H9 (cell line): Measurements from ENCODE around the gene CYP24A1. TPM values are rescaled to one million over a fixed set of nuclear protein-coding genes. Genes with fewer than 3 reads are reported as not detected.

ENCODE experiments used
- DNase-seq: peaks from one replicate; pipeline ENCODE4 v3.0.0-alpha.2; 2017
- H2AFZ ChIP-seq: one replicate; pipeline ENCODE4 v1.6.1; 2013; ENCODE audit warnings: mild to moderate bottlenecking, low read length, control low read depth, moderate library complexity
- H2AK5ac ChIP-seq: 2 replicates; pipeline ENCODE4 v1.6.1; 2013; ENCODE audit warnings: low read length, control low read depth, mixed read lengths; ENCODE audit not compliant: insufficient read length
- H2BK120ac ChIP-seq: one replicate; pipeline ENCODE4 v1.6.1; 2013; ENCODE audit warnings: low read depth, mild to moderate bottlenecking, low read length, control low read depth, inconsistent platforms; ENCODE audit not compliant: poor library complexity, severe bottlenecking
- H2BK12ac ChIP-seq: 2 replicates; pipeline ENCODE4 v1.6.1; 2013; ENCODE audit warnings: low read length, control low read depth, mixed read lengths, low read depth; ENCODE audit not compliant: insufficient read length
- H2BK15ac ChIP-seq: 2 replicates; pipeline ENCODE4 v1.6.1; 2013; ENCODE audit warnings: low read depth, low read length, control low read depth
- H2BK20ac ChIP-seq: one replicate; pipeline ENCODE4 v1.6.1; 2013; ENCODE audit warnings: low read depth, mild to moderate bottlenecking, low read length, control low read depth, inconsistent platforms; ENCODE audit not compliant: poor library complexity, severe bottlenecking
- H2BK5ac ChIP-seq: 2 replicates; pipeline ENCODE4 v1.6.1; 2013; ENCODE audit warnings: low read length, control low read depth, mixed read lengths; ENCODE audit not compliant: insufficient read length
- H3K14ac ChIP-seq: 2 replicates; pipeline ENCODE4 v1.6.1; 2013; ENCODE audit warnings: low read length, control low read depth; ENCODE audit not compliant: insufficient read depth
- H3K18ac ChIP-seq: 2 replicates; pipeline ENCODE4 v1.6.1; 2013; ENCODE audit warnings: low read depth, mild to moderate bottlenecking, mixed read lengths, low read length, control low read depth; ENCODE audit not compliant: insufficient read length
- H3K23ac ChIP-seq: 2 replicates; pipeline ENCODE4 v1.6.1; 2013; ENCODE audit warnings: low read length, control low read depth, mixed read lengths, low read depth; ENCODE audit not compliant: insufficient read length
- H3K23me2 ChIP-seq: 2 replicates; pipeline ENCODE4 v1.6.1; 2013; ENCODE audit warnings: low read depth, mild to moderate bottlenecking, mixed read lengths, low read length, control low read depth; ENCODE audit not compliant: insufficient read length, poor library complexity, severe bottlenecking
- H3K27ac ChIP-seq: 2 replicates; pipeline ENCODE4 v1.5.1; 2013; ENCODE audit warnings: low read length, control low read depth, mixed read lengths, low read depth; ENCODE audit not compliant: insufficient read length
- H3K27me3 ChIP-seq: 2 replicates; pipeline ENCODE4 v1.6.1; 2013; ENCODE audit warnings: low read length, control low read depth, inconsistent platforms; ENCODE audit not compliant: insufficient read depth
- H3K4ac ChIP-seq: 2 replicates; pipeline ENCODE4 v1.6.1; 2013; ENCODE audit warnings: low read depth, mild to moderate bottlenecking, control low read depth, inconsistent platforms, low read length, moderate library complexity
- H3K4me1 ChIP-seq: 2 replicates; pipeline ENCODE4 v1.6.1; 2013; ENCODE audit warnings: low read length, control low read depth, inconsistent platforms; ENCODE audit not compliant: insufficient read depth
- H3K4me2 ChIP-seq: 2 replicates; pipeline ENCODE4 v1.6.1; 2013; ENCODE audit warnings: low read length, control low read depth, mixed read lengths; ENCODE audit not compliant: insufficient read length, insufficient read depth
- H3K56ac ChIP-seq: 2 replicates; pipeline ENCODE4 v1.6.1; 2013; ENCODE audit warnings: low read depth, mild to moderate bottlenecking, mixed read lengths, low read length, control low read depth; ENCODE audit not compliant: insufficient read length
- H3K79me1 ChIP-seq: 2 replicates; pipeline ENCODE4 v1.6.1; 2013; ENCODE audit warnings: low read depth, mild to moderate bottlenecking, moderate library complexity, low read length, control low read depth, inconsistent platforms; ENCODE audit not compliant: insufficient read depth, poor library complexity, severe bottlenecking
- H3K79me2 ChIP-seq: 2 replicates; pipeline ENCODE4 v1.6.1; 2013; ENCODE audit warnings: low read length, control low read depth, inconsistent platforms; ENCODE audit not compliant: insufficient read depth
- H3K9ac ChIP-seq: 2 replicates; pipeline ENCODE4 v1.6.1; 2013; ENCODE audit warnings: low read length, control low read depth, mixed read lengths; ENCODE audit not compliant: insufficient read length; ENCODE audit errors: extremely low read depth
- H3K9me3 ChIP-seq: one replicate; pipeline ENCODE4 v1.6.1; 2013; ENCODE audit warnings: low read depth, low read length, inconsistent platforms; ENCODE audit not compliant: control insufficient read depth
- H3T11ph ChIP-seq: one replicate; pipeline ENCODE4 v1.6.1; 2013; ENCODE audit warnings: mild to moderate bottlenecking, low read length, control low read depth, inconsistent platforms
- H4K20me1 ChIP-seq: one replicate; pipeline ENCODE4 v1.6.1; 2013; ENCODE audit not compliant: control insufficient read depth, insufficient read length, insufficient read depth
- H4K5ac ChIP-seq: 2 replicates; pipeline ENCODE4 v1.6.1; 2013; ENCODE audit warnings: low read depth, mild to moderate bottlenecking, mixed read lengths, low read length, control low read depth; ENCODE audit not compliant: insufficient read length
- H4K8ac ChIP-seq: replicated peaks from 2 replicates; pipeline ENCODE4 v1.6.1; 2013; ENCODE audit warnings: low read length, control low read depth, mixed read lengths, low read depth; ENCODE audit not compliant: insufficient read length
- H4K91ac ChIP-seq: 2 replicates; pipeline ENCODE4 v1.6.1; 2013; ENCODE audit warnings: low read depth, mild to moderate bottlenecking, moderate library complexity, mixed read lengths, low read length, control low read depth; ENCODE audit not compliant: insufficient read length
- H3K27ac Mint-ChIP-seq, 3 experiments: 2 replicates in 2 of 3; 3 replicates in 1 of 3; pipeline ENCODE4 v1.8.0; 2020 to 2021; ENCODE audit warnings: mixed read lengths in 3 of 3, mild to moderate bottlenecking in 1 of 3, moderate library complexity in 1 of 3
- H3K27me3 Mint-ChIP-seq: 2 replicates; pipeline ENCODE4 v1.8.0; 2021; ENCODE audit warnings: low read depth, mild to moderate bottlenecking, moderate library complexity, mixed read lengths
- H3K36me3 Mint-ChIP-seq, 3 experiments: 2 replicates in 2 of 3; 3 replicates in 1 of 3; pipeline ENCODE4 v1.8.0; 2020 to 2021; ENCODE audit warnings: low read depth in 3 of 3, mixed read lengths in 3 of 3; ENCODE audit not compliant: insufficient read depth in 1 of 3
- H3K4me1 Mint-ChIP-seq, 2 experiments: 2 replicates each; pipeline ENCODE4 v1.8.0; 2020; ENCODE audit warnings: mixed read lengths in 2 of 2
- H3K4me3 Mint-ChIP-seq, 2 experiments: 2 replicates in 1 of 2; 3 replicates in 1 of 2; pipeline ENCODE4 v1.8.0; 2020 to 2021; ENCODE audit warnings: mild to moderate bottlenecking in 2 of 2, mixed read lengths in 2 of 2, moderate library complexity in 1 of 2
- H3K9me3 Mint-ChIP-seq, 2 experiments: 2 replicates in 1 of 2; 3 replicates in 1 of 2; pipeline ENCODE4 v1.8.0; 2020; ENCODE audit warnings: mild to moderate bottlenecking in 2 of 2, mixed read lengths in 2 of 2, moderate library complexity in 1 of 2
- CTCF ChIP-seq: fragments of 200-600 bp; sonication (generic); conservative IDR thresholded peaks from 3 replicates; pipeline ENCODE4 v1.8.0; 2021; ENCODE audit warnings: antibody characterized with exemption, mild to moderate bottlenecking
- WGBS: extraction: QIAGEN DNeasy Blood & Tissue Kit; methylation state at CpG from one replicate; pipeline ENCODE4 v1.1.7; 2013; ENCODE audit warnings: missing lambda C conversion rate, low lambda C conversion rate, mixed read lengths; ENCODE audit not compliant: insufficient read length; ENCODE audit errors: extremely low coverage; 5-methylcytosine and 5-hydroxymethylcytosine counted together
- total RNA-seq: library from RNA; stranded (reverse); gene quantifications from 2 replicates; pipeline ENCODE4 v1.2.1, GENCODE V29; 2021

The CYP24A1 gene
- total RNA-seq, 1 experiment from 2014 or later, result not detected

- Histone ChIP-seq H4K20me1 (no peaks in the 10 kb centered on the region), H4K91ac (no peak overlapping the region), H3K79me1 (no peaks in the 10 kb centered on the region), H2BK20ac (no peak overlapping the region), H3K56ac (no peak overlapping the region), H3K4me2 (no peak overlapping the region), H3K27ac (no peak overlapping the region), H3K14ac (no peak overlapping the region), H4K5ac (no peak overlapping the region), H3K27me3 (peaks cover 36% of the 10 kb centered on the region), H3T11ph (no peak overlapping the region), H4K8ac (no peak overlapping the region), H2BK15ac (no peak overlapping the region), H3K4ac (no peak overlapping the region), H3K79me2 (no peaks in the 10 kb centered on the region), H2AK5ac (no peak overlapping the region), H3K9me3 (no peaks in the 10 kb centered on the region), H3K23ac (no peak overlapping the region), H3K23me2 (peaks cover 23% of the 10 kb centered on the region), H2AFZ (no peak overlapping the region), H3K9ac (no peak overlapping the region), H3K4me1 (no peaks in the 10 kb centered on the region), H2BK5ac (no peak overlapping the region), H2BK12ac (no peak overlapping the region), H2BK120ac (no peak overlapping the region), H3K18ac (no peak overlapping the region)
- no peak for TF ChIP-seq CTCF
- H3K27me3 Mint-ChIP-seq, result peaks cover 84% of the 10 kb centered on the region
- no peak overlapping the region for H3K27ac Mint-ChIP-seq
- H3K36me3 Mint-ChIP-seq, result no peaks in the 10 kb centered on the region
- DNase-seq, result no peak
- no peak overlapping the region for H3K4me3 Mint-ChIP-seq
- H3K4me1 Mint-ChIP-seq, result peaks cover 18 to 27% of the 10 kb centered on the region in 2 experiments
- no CpG with 5 or more reads among the region's 3 CpGs for WGBS
- H3K9me3 Mint-ChIP-seq, result peaks cover 0 to 2% of the 10 kb centered on the region in 2 experiments; a peak in 1 of 5 replicates
These were observed 2.8 kb downstream of the CYP24A1 start for GRCh38 chr20:54170963-54171362.
